Liver (tissue), 9 donors: ENCODE measurements around the gene TUBA4A. TPM values are rescaled to one million over a fixed set of nuclear protein-coding genes. Genes with fewer than 3 reads are reported as not detected.

Experiments
- DNase-seq: peaks from one replicate; pipeline ENCODE4 v3.0.0-alpha.2; 2017; ENCODE audit warnings: low spot score
- H3K27ac ChIP-seq, 2 donors: one replicate each; pipeline ENCODE4 v1.7.0; 2013; ENCODE audit warnings: inconsistent platforms in 2 of 2, low read length in 2 of 2, control low read depth in 1 of 2, low read depth in 1 of 2, mild to moderate bottlenecking in 1 of 2
- H3K27me3 ChIP-seq, 4 donors: one replicate each; pipeline versions ENCODE4 v1.6.1 to v1.7.0; 2013; ENCODE audit warnings: low read length in 3 of 4, inconsistent platforms in 1 of 4, mild to moderate bottlenecking in 1 of 4, moderate library complexity in 1 of 4; ENCODE audit not compliant: control insufficient read depth in 4 of 4, insufficient read depth in 4 of 4
- H3K36me3 ChIP-seq, 4 donors: one replicate each; pipeline versions ENCODE4 v1.6.1 to v1.7.0; 2013; ENCODE audit warnings: low read length in 3 of 4, mild to moderate bottlenecking in 3 of 4, low read depth in 1 of 4, moderate library complexity in 1 of 4; ENCODE audit not compliant: control insufficient read depth in 4 of 4, insufficient read depth in 3 of 4
- H3K4me1 ChIP-seq, 4 donors: one replicate each; pipeline versions ENCODE4 v1.6.1 to v1.7.0; 2013; ENCODE audit warnings: low read length in 3 of 4, mild to moderate bottlenecking in 3 of 4, moderate library complexity in 1 of 4; ENCODE audit not compliant: control insufficient read depth in 4 of 4, insufficient read depth in 4 of 4
- H3K4me3 ChIP-seq, 3 donors: one replicate each; pipeline versions ENCODE4 v1.6.1 to v1.7.0; 2013; ENCODE audit warnings: low read length in 3 of 3, control low read depth in 1 of 3, low read depth in 1 of 3, mild to moderate bottlenecking in 1 of 3
- H3K9ac ChIP-seq, 2 donors: one replicate each; pipeline ENCODE4 v1.7.0; 2013; ENCODE audit warnings: low read length in 2 of 2, mild to moderate bottlenecking in 2 of 2, moderate library complexity in 2 of 2, control low read depth in 1 of 2, low read depth in 1 of 2
- H3K9me3 ChIP-seq, 4 donors: one replicate each; pipeline versions ENCODE4 v1.6.1 to v1.7.0; 2013; ENCODE audit warnings: low read length in 3 of 4; ENCODE audit not compliant: control insufficient read depth in 4 of 4
- ATF3 ChIP-seq: IDR thresholded peaks from 2 replicates; pipeline ENCODE4 v1.6.1; 2016; ENCODE audit warnings: antibody characterized with exemption
- CTCF ChIP-seq: fragments of 150-350 bp; IDR thresholded peaks from 2 replicates; pipeline ENCODE4 v1.5.1; 2017; ENCODE audit warnings: improper control_type of control experiment, low read depth, low read length; ENCODE audit not compliant: missing input control
- EGR1 ChIP-seq, 2 donors: IDR thresholded peaks; 2 replicates each; pipeline ENCODE4 v1.6.1; 2016 to 2018; ENCODE audit warnings: antibody characterized with exemption in 2 of 2, low read depth in 2 of 2
- FOXA1 ChIP-seq: IDR thresholded peaks from 2 replicates; pipeline ENCODE4 v1.6.1; 2016; ENCODE audit warnings: antibody characterized with exemption
- FOXA2 ChIP-seq: IDR thresholded peaks from 2 replicates; pipeline ENCODE4 v1.6.1; 2016; ENCODE audit warnings: antibody characterized with exemption
- GABPA ChIP-seq, 2 donors: IDR thresholded peaks in 1 of 2; conservative IDR thresholded peaks in 1 of 2; 2 replicates each; pipeline ENCODE4 v1.6.1; 2016; ENCODE audit warnings: antibody characterized with exemption in 2 of 2, mild to moderate bottlenecking in 1 of 2, moderate library complexity in 1 of 2
- HNF4A ChIP-seq, 2 donors: conservative IDR thresholded peaks; 2 replicates each; pipeline ENCODE4 v1.6.1; 2016; ENCODE audit warnings: antibody characterized with exemption in 2 of 2, mild to moderate bottlenecking in 2 of 2
- HNF4G ChIP-seq: IDR thresholded peaks from 2 replicates; pipeline ENCODE4 v1.6.1; 2016; ENCODE audit warnings: antibody characterized with exemption
- JUND ChIP-seq, 2 donors: IDR thresholded peaks; 2 replicates each; pipeline ENCODE4 v1.6.1; 2016; ENCODE audit warnings: antibody characterized with exemption in 2 of 2
- MAX ChIP-seq: IDR thresholded peaks from 2 replicates; pipeline ENCODE4 v1.6.1; 2016; ENCODE audit warnings: antibody characterized with exemption
- NR2F2 ChIP-seq: IDR thresholded peaks from 2 replicates; pipeline ENCODE4 v1.6.1; 2016; ENCODE audit warnings: antibody characterized with exemption
- RAD21 ChIP-seq, 2 donors: IDR thresholded peaks; 2 replicates each; pipeline ENCODE4 v1.6.1; 2016; ENCODE audit warnings: antibody characterized with exemption in 2 of 2, mild to moderate bottlenecking in 2 of 2
- REST ChIP-seq: IDR thresholded peaks from 2 replicates; pipeline ENCODE4 v1.6.1; 2016; ENCODE audit warnings: antibody characterized with exemption, mild to moderate bottlenecking
- RXRA ChIP-seq, 2 donors: IDR thresholded peaks; 2 replicates each; pipeline ENCODE4 v1.6.1; 2017 to 2018; ENCODE audit warnings: antibody characterized with exemption in 2 of 2, mild to moderate bottlenecking in 1 of 2
- SP1 ChIP-seq: IDR thresholded peaks from 2 replicates; pipeline ENCODE4 v1.6.1; 2018; ENCODE audit warnings: antibody characterized with exemption, mild to moderate bottlenecking
- TAF1 ChIP-seq: conservative IDR thresholded peaks from 2 replicates; pipeline ENCODE4 v1.6.1; 2016; ENCODE audit warnings: antibody characterized with exemption, mild to moderate bottlenecking
- YY1 ChIP-seq: IDR thresholded peaks from 2 replicates; pipeline ENCODE4 v1.6.1; 2016; ENCODE audit warnings: antibody characterized with exemption, mild to moderate bottlenecking
- ZBTB33 ChIP-seq: IDR thresholded peaks from 2 replicates; pipeline ENCODE4 v1.6.1; 2016; ENCODE audit warnings: antibody characterized with exemption
- WGBS: extraction: QIAGEN DNeasy Blood & Tissue Kit; methylation state at CpG from one replicate; pipeline ENCODE4 v1.1.7; 2013; 5-methylcytosine and 5-hydroxymethylcytosine counted together
- polyA plus RNA-seq, 2 donors: library from polyadenylated mRNA; stranded (reverse) in 1 of 2; unstranded in 1 of 2; fragments of 200-250 nt in 1 of 2; fragments of >200 nt in 1 of 2; fragmentation: Nextera tagmentation in 1 of 2; extraction: Ambion mirVana in 1 of 2; gene quantifications; one replicate each; pipeline versions ENCODE4 v1.2.1 to v1.2.3, GENCODE V29; 2013 to 2015
- total RNA-seq, 2 donors: library from RNA; depleted of rRNA; stranded (reverse); fragments of >200 nt; gene quantifications; one replicate each; pipeline ENCODE4 v1.2.3, GENCODE V29; 2014
- donor health status: healthy.
- donor health status: healthy.
- donor health status: healthy.
- donor health status: healthy.
- donor health status: healthy.

The TUBA4A gene
- total and polyA plus RNA-seq, 4 donors: 16.2 to 63.1 (median 31.6) TPM

- Histone ChIP-seq H3K27me3 (no peaks in the 10 kb centered on the region), H3K9ac (peak overlapping the region in 1 of 2 donors; percentile 51), H3K4me3 (no peak overlapping the region), H3K27ac (peak overlapping the region; percentile 73 to 96), H3K36me3 (peaks cover 0 to 3% (median 0%) of the 10 kb centered on the region in 4 donors), H3K9me3 (no peaks in the 10 kb centered on the region), H3K4me1 (peaks cover 21 to 72% (median 58%) of the 10 kb centered on the region in 4 donors)
- TF ChIP-seq JUND (IDR thresholded peaks at IDR 0.05): peak in 1 of 2 donors; percentile 3
- TF ChIP-seq FOXA1: no peak
- WGBS: 78% methylated on average over 22 of the region's 22 CpGs
- DNase-seq: no peak
Observed at GRCh38 chr2:219250049-219250781, 3.5 kb downstream of the TUBA4A start.

GRCh38 chr2:219249203-219249980 is 4.3 kb downstream of the TUBA4A start:
- TF ChIP-seq TAF1: peak; percentile 79
- TF ChIP-seq ZBTB33: no peak
- TF ChIP-seq SP1: peak; percentile 93
- TF ChIP-seq ATF3: no peak
- TF ChIP-seq FOXA1: peak; percentile 97
- peak; percentile 73 for TF ChIP-seq REST
- peak; percentile 38 to 74 for TF ChIP-seq GABPA (IDR thresholded peaks at IDR 0.05 in 1 of 2, conservative IDR thresholded peaks at IDR 0.05 in 1 of 2)
- TF ChIP-seq YY1: peak; percentile 44
- peak in 1 of 2 donors; percentile 37 for TF ChIP-seq JUND (IDR thresholded peaks at IDR 0.05)
- TF ChIP-seq MAX: peak; percentile 32
- TF ChIP-seq FOXA2: peak; percentile 99
- no peak for TF ChIP-seq CTCF
- peak in 1 of 2 donors; percentile 43 for TF ChIP-seq HNF4A (conservative IDR thresholded peaks at IDR 0.05)
- TF ChIP-seq HNF4G: no peak
- TF ChIP-seq RXRA (IDR thresholded peaks at IDR 0.05): peak; percentile 3 to 21
- no peak for TF ChIP-seq EGR1 (IDR thresholded peaks at IDR 0.05; ENCODE audit: low read depth in 2 of 2)
- TF ChIP-seq NR2F2: no peak
- peak; percentile 17 to 47 for TF ChIP-seq RAD21 (IDR thresholded peaks at IDR 0.05)
- no peaks in the 10 kb centered on the region for H3K27me3 ChIP-seq
- peak overlapping the region; percentile 73 to 96 for H3K27ac ChIP-seq
- H3K9me3 ChIP-seq: no peaks in the 10 kb centered on the region
- peak; percentile 74 for DNase-seq
- H3K4me3 ChIP-seq: no peak overlapping the region
- WGBS: 4% methylated on average over 7 of the region's 7 CpGs
- H3K4me1 ChIP-seq: peaks cover 20 to 77% (median 61%) of the 10 kb centered on the region in 4 donors
- peak overlapping the region; percentile 13 to 51 for H3K9ac ChIP-seq
- H3K36me3 ChIP-seq: peaks cover 0 to 3% (median 0%) of the 10 kb centered on the region in 4 donors
